Endodermal cell (in vitro differentiated cells): ENCODE measurements around the gene PLAGL2. TPM values are rescaled to one million over a fixed set of nuclear protein-coding genes. Genes with fewer than 3 reads are reported as not detected.

ENCODE experiments used
- DNase-seq: peaks from one replicate; pipeline ENCODE4 v3.0.0-alpha.2; 2017
- H3K27ac ChIP-seq: 2 replicates; pipeline ENCODE4 v1.5.1; 2013; ENCODE audit warnings: mild to moderate bottlenecking, low read depth, low read length, moderate library complexity
- H3K27me3 ChIP-seq: 2 replicates; pipeline ENCODE4 v1.6.1; 2013; ENCODE audit warnings: mild to moderate bottlenecking, low read length, moderate library complexity; ENCODE audit not compliant: insufficient read depth, control insufficient read depth, poor library complexity, severe bottlenecking
- H3K36me3 ChIP-seq: 2 replicates; pipeline ENCODE4 v1.7.0; 2013; ENCODE audit warnings: mild to moderate bottlenecking, low read length, moderate library complexity; ENCODE audit not compliant: control insufficient read depth, insufficient read depth
- H3K4me1 ChIP-seq: one replicate; pipeline ENCODE4 v1.7.0; 2013; ENCODE audit warnings: low read length; ENCODE audit not compliant: control insufficient read depth, insufficient read depth
- H3K4me3 ChIP-seq: 2 replicates; pipeline ENCODE4 v1.5.1; 2013; ENCODE audit warnings: mild to moderate bottlenecking, low read length, moderate library complexity
- H3K9ac ChIP-seq: 2 replicates; pipeline ENCODE4 v1.6.1; 2013; ENCODE audit warnings: mild to moderate bottlenecking, low read length, moderate library complexity; ENCODE audit not compliant: poor library complexity, severe bottlenecking; ENCODE audit errors: extremely low read depth
- H3K9me3 ChIP-seq: 2 replicates; pipeline ENCODE4 v1.6.1; 2013; ENCODE audit warnings: mild to moderate bottlenecking, low read length, moderate library complexity; ENCODE audit not compliant: control insufficient read depth
- H3K27ac Mint-ChIP-seq: 2 replicates; pipeline ENCODE4 v1.8.0; 2020; ENCODE audit warnings: mixed read lengths
- H3K27me3 Mint-ChIP-seq: 2 replicates; pipeline ENCODE4 v1.8.0; 2021; ENCODE audit warnings: mild to moderate bottlenecking, mixed read lengths; ENCODE audit not compliant: insufficient read depth
- H3K36me3 Mint-ChIP-seq: 2 replicates; pipeline ENCODE4 v1.8.0; 2020; ENCODE audit warnings: low read depth, mixed read lengths
- H3K4me1 Mint-ChIP-seq: 2 replicates; pipeline ENCODE4 v1.8.0; 2020; ENCODE audit warnings: mixed read lengths
- H3K4me3 Mint-ChIP-seq: 2 replicates; pipeline ENCODE4 v1.8.0; 2020; ENCODE audit warnings: mild to moderate bottlenecking, moderate library complexity, mixed read lengths
- H3K9me3 Mint-ChIP-seq: 2 replicates; pipeline ENCODE4 v1.8.0; 2020; ENCODE audit warnings: mild to moderate bottlenecking, mixed read lengths
- CTCF ChIP-seq: fragments of 200-600 bp; sonication (generic); conservative IDR thresholded peaks from 2 replicates; pipeline ENCODE4 v1.5.0; 2021; ENCODE audit warnings: antibody characterized with exemption, mild to moderate bottlenecking
- WGBS, 2 experiments: methylation state at CpG; one replicate each; pipeline versions ENCODE4 v1.1.5 to v1.1.7; 2013; ENCODE audit warnings: missing lambda C conversion rate in 2 of 2, mixed read lengths in 1 of 2; ENCODE audit not compliant: insufficient coverage in 1 of 2, insufficient read length in 1 of 2; 5-methylcytosine and 5-hydroxymethylcytosine counted together
- total RNA-seq, 2 donors: library from RNA; stranded (reverse); fragmentation: NEBNext Ultra II Directional in 1 of 2; extraction: Animal tissue kit (Norgen Biotek cat#: 25700) in 1 of 2; gene quantifications; 2 replicates in 1 of 2; 3 replicates in 1 of 2; pipeline ENCODE4 v1.2.1, GENCODE V29; 2021

PLAGL2 gene
- total RNA-seq, 2 donors from 2014 or later: 25.5 to 34.5 TPM

GRCh38 chr20:32186506-32186905 lies 21.0 kb downstream of the PLAGL2 start:
- Mint-ChIP-seq H3K27ac (no peak overlapping the region), H3K9me3 (no peaks in the 10 kb centered on the region), H3K4me3 (no peak overlapping the region), H3K27me3 (no peaks in the 10 kb centered on the region), H3K36me3 (peaks cover 6% of the 10 kb centered on the region), H3K4me1 (peaks cover 22% of the 10 kb centered on the region)
- 86 to 100% methylated on average over 1 of the region's 1 CpG for WGBS, 2 experiments
- Histone ChIP-seq H3K27me3 (no peaks in the 10 kb centered on the region), H3K27ac (no peak overlapping the region), H3K9me3 (no peaks in the 10 kb centered on the region), H3K9ac (no peak overlapping the region), H3K4me1 (peaks cover 6% of the 10 kb centered on the region), H3K4me3 (no peak overlapping the region), H3K36me3 (no peaks in the 10 kb centered on the region)
- no peak for TF ChIP-seq CTCF
- no peak for DNase-seq

GRCh38 chr20:32184961-32185603 lies 22.5 kb downstream of the PLAGL2 start:
- Mint-ChIP-seq H3K36me3 (peaks cover 6% of the 10 kb centered on the region), H3K4me3 (no peak overlapping the region), H3K4me1 (peaks cover 13% of the 10 kb centered on the region), H3K27me3 (no peaks in the 10 kb centered on the region), H3K9me3 (no peaks in the 10 kb centered on the region), H3K27ac (no peak overlapping the region)
- Histone ChIP-seq H3K4me3 (no peak overlapping the region), H3K9ac (no peak overlapping the region), H3K27ac (no peak overlapping the region), H3K27me3 (no peaks in the 10 kb centered on the region), H3K36me3 (no peaks in the 10 kb centered on the region), H3K4me1 (peaks cover 6% of the 10 kb centered on the region), H3K9me3 (no peaks in the 10 kb centered on the region)
- WGBS, 2 experiments: 88 to 90% methylated on average over 10 of the region's 10 CpGs
- no peak for DNase-seq
- TF ChIP-seq CTCF: no peak

GRCh38 chr20:32183947-32184635 lies 23.5 kb downstream of the PLAGL2 start:
- no peak for DNase-seq
- peaks cover 6% of the 10 kb centered on the region for H3K36me3 Mint-ChIP-seq
- H3K27me3 Mint-ChIP-seq: no peaks in the 10 kb centered on the region
- Histone ChIP-seq H3K9me3 (no peaks in the 10 kb centered on the region), H3K27ac (no peak overlapping the region), H3K4me1 (peaks cover under 1% of the 10 kb centered on the region), H3K4me3 (no peak overlapping the region), H3K9ac (no peak overlapping the region), H3K27me3 (no peaks in the 10 kb centered on the region), H3K36me3 (no peaks in the 10 kb centered on the region)
- WGBS, 2 experiments: 93% methylated on average over 2 to 4 of the region's 4 CpGs
- peaks cover 9% of the 10 kb centered on the region for H3K4me1 Mint-ChIP-seq
- no peak for TF ChIP-seq CTCF
- no peaks in the 10 kb centered on the region for H3K9me3 Mint-ChIP-seq
- no peak overlapping the region for H3K27ac Mint-ChIP-seq
- H3K4me3 Mint-ChIP-seq: no peak overlapping the region
